ACC112 (cell line): ENCODE results near the gene GRM4.

Experiments
- H2AFZ ChIP-seq: fragments of 200-600 bp; sonication (generic); one replicate; pipeline ENCODE4 v1.6.0; 2017; ENCODE audit warnings: antibody characterized with exemption, low read length; ENCODE audit not compliant: unreplicated experiment
- H3K27ac ChIP-seq: fragments of 200-600 bp; sonication (generic); 2 replicates; pipeline ENCODE4 v1.5.1; 2014; ENCODE audit warnings: low read depth, mild to moderate bottlenecking, antibody characterized with exemption, low read length, moderate library complexity
- H3K27me3 ChIP-seq: fragments of 200-600 bp; sonication (generic); 2 replicates; pipeline ENCODE4 v1.6.1; 2014; ENCODE audit warnings: mild to moderate bottlenecking, antibody characterized with exemption, low read length, moderate library complexity, mixed read lengths; ENCODE audit not compliant: insufficient read depth
- H3K36me3 ChIP-seq: fragments of 200-600 bp; sonication (generic); 2 replicates; pipeline ENCODE4 v1.6.1; 2016; ENCODE audit warnings: mild to moderate bottlenecking, antibody characterized with exemption, low read length, moderate library complexity, mixed read lengths; ENCODE audit not compliant: insufficient read depth
- H3K4me1 ChIP-seq: fragments of 200-600 bp; sonication (generic); one replicate; pipeline ENCODE4 v1.6.1; 2016; ENCODE audit warnings: low read length, mixed read lengths; ENCODE audit not compliant: insufficient read depth, unreplicated experiment, control insufficient read depth
- H3K4me3 ChIP-seq: fragments of 200-600 bp; sonication (generic); 2 replicates; pipeline ENCODE4 v1.5.1; 2014; ENCODE audit warnings: mild to moderate bottlenecking, low read depth, low read length
- H3K79me2 ChIP-seq: fragments of 200-600 bp; sonication (generic); one replicate; pipeline ENCODE4 v1.6.0; 2016; ENCODE audit warnings: low read length; ENCODE audit not compliant: control insufficient read depth, unreplicated experiment, insufficient read depth

The GRM4 gene

GRCh38 chr6:34000281-34000680 is 145.6 kb downstream of the GRM4 start:
- peaks cover 90% of the 10 kb centered on the region for H3K27me3 ChIP-seq
- no peak overlapping the region for H3K27ac ChIP-seq
- no peaks in the 10 kb centered on the region for H3K36me3 ChIP-seq
- H2AFZ ChIP-seq: no peak overlapping the region
- H3K4me3 ChIP-seq: no peak overlapping the region
- H3K4me1 ChIP-seq: no peaks in the 10 kb centered on the region
- no peaks in the 10 kb centered on the region for H3K79me2 ChIP-seq

GRCh38 chr6:33999567-33999966 is 146.3 kb downstream of the GRM4 start:
- H3K27ac ChIP-seq: no peak overlapping the region
- no peak overlapping the region for H2AFZ ChIP-seq
- H3K79me2 ChIP-seq: no peaks in the 10 kb centered on the region
- H3K4me3 ChIP-seq: no peak overlapping the region
- no peaks in the 10 kb centered on the region for H3K4me1 ChIP-seq
- peaks cover 98% of the 10 kb centered on the region for H3K27me3 ChIP-seq
- no peaks in the 10 kb centered on the region for H3K36me3 ChIP-seq

- no peaks in the 10 kb centered on the region for H3K36me3 ChIP-seq
- H3K27ac ChIP-seq: no peak overlapping the region
- H3K4me3 ChIP-seq: no peak overlapping the region
- H2AFZ ChIP-seq: no peak overlapping the region
- peaks cover 99% of the 10 kb centered on the region for H3K27me3 ChIP-seq
- H3K4me1 ChIP-seq: no peaks in the 10 kb centered on the region
- H3K79me2 ChIP-seq: no peaks in the 10 kb centered on the region
Measured at GRCh38 chr6:33998660-33999059, 147.2 kb downstream of the GRM4 start.

- Histone ChIP-seq H3K79me2 (no peaks in the 10 kb centered on the region), H3K4me3 (no peak overlapping the region), H2AFZ (no peak overlapping the region), H3K27ac (no peak overlapping the region), H3K4me1 (no peaks in the 10 kb centered on the region), H3K27me3 (peaks cover 95% of the 10 kb centered on the region), H3K36me3 (no peaks in the 10 kb centered on the region)
Measured at GRCh38 chr6:33997265-33997664, 148.6 kb downstream of the GRM4 start.

GRCh38 chr6:33996120-33996475 is 149.8 kb downstream of the GRM4 start:
- Histone ChIP-seq H3K27me3 (peaks cover 94% of the 10 kb centered on the region), H3K36me3 (no peaks in the 10 kb centered on the region), H3K4me1 (no peaks in the 10 kb centered on the region), H2AFZ (no peak overlapping the region), H3K4me3 (no peak overlapping the region), H3K79me2 (no peaks in the 10 kb centered on the region), H3K27ac (no peak overlapping the region)

GRCh38 chr6:33995309-33996119 is 150.4 kb downstream of the GRM4 start:
- Histone ChIP-seq H3K79me2 (no peaks in the 10 kb centered on the region), H3K27me3 (peaks cover 92% of the 10 kb centered on the region), H3K4me3 (no peak overlapping the region), H3K27ac (no peak overlapping the region), H3K36me3 (no peaks in the 10 kb centered on the region), H2AFZ (no peak overlapping the region), H3K4me1 (no peaks in the 10 kb centered on the region)

GRCh38 chr6:33994472-33995308 is 151.2 kb downstream of the GRM4 start:
- H3K27ac ChIP-seq: no peak overlapping the region
- no peak overlapping the region for H3K4me3 ChIP-seq
- H3K4me1 ChIP-seq: no peaks in the 10 kb centered on the region
- no peaks in the 10 kb centered on the region for H3K36me3 ChIP-seq
- H3K79me2 ChIP-seq: no peaks in the 10 kb centered on the region
- peaks cover 91% of the 10 kb centered on the region for H3K27me3 ChIP-seq
- H2AFZ ChIP-seq: no peak overlapping the region

- Histone ChIP-seq H3K4me3 (no peak overlapping the region), H3K27ac (no peak overlapping the region), H3K4me1 (no peaks in the 10 kb centered on the region), H3K79me2 (no peaks in the 10 kb centered on the region), H3K36me3 (no peaks in the 10 kb centered on the region), H2AFZ (no peak overlapping the region), H3K27me3 (peaks cover 83% of the 10 kb centered on the region)
Measured at GRCh38 chr6:33993653-33994471, 152.0 kb downstream of the GRM4 start.

GRCh38 chr6:33993091-33993490 is 152.8 kb downstream of the GRM4 start:
- H3K36me3 ChIP-seq: no peaks in the 10 kb centered on the region
- peaks cover 79% of the 10 kb centered on the region for H3K27me3 ChIP-seq
- no peak overlapping the region for H2AFZ ChIP-seq
- no peak overlapping the region for H3K27ac ChIP-seq
- H3K4me1 ChIP-seq: no peaks in the 10 kb centered on the region
- H3K79me2 ChIP-seq: no peaks in the 10 kb centered on the region
- no peak overlapping the region for H3K4me3 ChIP-seq

- Histone ChIP-seq H3K36me3 (no peaks in the 10 kb centered on the region), H3K4me3 (no peak overlapping the region), H3K4me1 (no peaks in the 10 kb centered on the region), H3K79me2 (no peaks in the 10 kb centered on the region), H3K27ac (no peak overlapping the region), H3K27me3 (peaks cover 80% of the 10 kb centered on the region), H2AFZ (no peak overlapping the region)
Measured at GRCh38 chr6:33992191-33992590, 153.7 kb downstream of the GRM4 start.
